ENCODE measurements around the gene ZNF419. TPM values are rescaled to one million over a fixed set of nuclear protein-coding genes. Genes with fewer than 3 reads are reported as not detected.

Gene ZNF419
- total RNA-seq, 1 donor from 2014 or later, result 12.6 TPM

DNA sequence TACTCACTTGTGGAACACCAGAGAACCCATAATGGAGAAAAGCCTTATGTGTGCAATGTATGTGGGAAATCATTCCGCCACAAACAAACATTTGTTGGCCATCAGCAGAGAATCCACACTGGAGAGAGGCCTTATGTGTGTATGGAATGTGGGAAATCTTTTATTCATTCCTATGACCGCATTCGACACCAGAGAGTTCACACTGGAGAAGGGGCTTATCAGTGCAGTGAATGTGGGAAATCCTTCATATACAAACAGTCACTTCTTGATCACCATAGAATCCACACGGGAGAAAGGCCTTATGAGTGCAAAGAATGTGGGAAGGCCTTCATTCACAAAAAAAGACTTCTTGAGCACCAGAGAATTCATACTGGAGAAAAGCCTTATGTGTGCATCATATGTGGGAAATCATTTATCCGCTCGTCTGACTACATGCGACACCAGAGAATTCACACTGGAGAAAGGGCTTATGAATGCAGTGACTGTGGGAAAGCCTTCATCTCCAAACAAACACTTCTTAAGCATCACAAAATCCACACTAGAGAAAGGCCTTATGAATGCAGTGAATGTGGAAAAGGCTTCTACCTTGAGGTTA lies 50.5 kb downstream of the ZNF419 start:
- no peak for DNase-seq

Other genes starting within 250 kb of the ZNF419 start
- gene ZNF805, start 247.1 kb upstream of the ZNF419 start, total RNA-seq, result 26.9 and 39.7 TPM in 2 replicates
- gene ZNF460, start 207.3 kb upstream of the ZNF419 start, total RNA-seq, result 63.3 and 88.0 TPM in 2 replicates
- gene ZNF543, start 167.3 kb upstream of the ZNF419 start, total RNA-seq, result 10.0 and 15.1 TPM in 2 replicates
- 10.5 and 11.1 TPM in 2 replicates for gene ZNF304, start 136.5 kb upstream of the ZNF419 start, total RNA-seq
- 8.8 and 11.6 TPM in 2 replicates for gene TRAPPC2B, start 124.2 kb upstream of the ZNF419 start, total RNA-seq
- 1.9 and 3.6 TPM in 2 replicates for gene ZNF547, start 124.2 kb upstream of the ZNF419 start, total RNA-seq
- gene ZNF548, start 97.9 kb upstream of the ZNF419 start, total RNA-seq, result 13.3 and 16.0 TPM in 2 replicates
- gene ZNF17, start 76.6 kb upstream of the ZNF419 start, total RNA-seq, result 10.9 and 11.4 TPM in 2 replicates
- 10.7 and 12.6 TPM in 2 replicates for gene ZNF749, start 52.4 kb upstream of the ZNF419 start, total RNA-seq
- 0.28 and 0.34 TPM in 2 replicates for gene VN1R1, start 30.6 kb upstream of the ZNF419 start, total RNA-seq
- 19.3 and 22.3 TPM in 2 replicates for gene ZNF772, start 10.2 kb upstream of the ZNF419 start, total RNA-seq
- gene ZNF773, start 12.2 kb downstream of the ZNF419 start, total RNA-seq, result 15.3 and 17.5 TPM in 2 replicates
- gene ZNF549, start 39.6 kb downstream of the ZNF419 start, total RNA-seq, result 4.8 and 5.8 TPM in 2 replicates
- gene ZNF550, start 72.1 kb downstream of the ZNF419 start, total RNA-seq, result 6.4 and 8.0 TPM in 2 replicates
- 4.1 and 4.4 TPM in 2 replicates for gene ZNF416, start 91.2 kb downstream of the ZNF419 start, total RNA-seq
- 5.3 and 6.1 TPM in 2 replicates for gene ZIK1, start 96.4 kb downstream of the ZNF419 start, total RNA-seq
- gene ZNF530, start 112.1 kb downstream of the ZNF419 start, total RNA-seq, result 2.7 and 4.5 TPM in 2 replicates
- gene ZNF134, start 126.5 kb downstream of the ZNF419 start, total RNA-seq, result 17.6 and 24.0 TPM in 2 replicates
- 9.9 and 11.2 TPM in 2 replicates for gene ZNF211, start 145.4 kb downstream of the ZNF419 start, total RNA-seq
- gene ZSCAN4, start 181.2 kb downstream of the ZNF419 start, total RNA-seq, result not detected in 2 replicates
- gene ZNF551, start 194.2 kb downstream of the ZNF419 start, total RNA-seq, result 8.9 and 9.5 TPM in 2 replicates
- gene ZNF154, start 221.5 kb downstream of the ZNF419 start, total RNA-seq, result 1.3 and 2.4 TPM in 2 replicates
- gene ZNF671, start 239.9 kb downstream of the ZNF419 start, total RNA-seq, result 9.8 and 10.0 TPM in 2 replicates